ENCODE data around the gene ARHGDIG. TPM values are rescaled to one million over a fixed set of nuclear protein-coding genes. Genes with fewer than 3 reads are reported as not detected.
"Not testable (repeated sequence)": the region's sequence is repeated elsewhere in the genome, so short reads cannot be mapped to it uniquely, and the experiment has no call there.

Gene ARHGDIG
- total RNA-seq, 1 donor, result not detected

DNA sequence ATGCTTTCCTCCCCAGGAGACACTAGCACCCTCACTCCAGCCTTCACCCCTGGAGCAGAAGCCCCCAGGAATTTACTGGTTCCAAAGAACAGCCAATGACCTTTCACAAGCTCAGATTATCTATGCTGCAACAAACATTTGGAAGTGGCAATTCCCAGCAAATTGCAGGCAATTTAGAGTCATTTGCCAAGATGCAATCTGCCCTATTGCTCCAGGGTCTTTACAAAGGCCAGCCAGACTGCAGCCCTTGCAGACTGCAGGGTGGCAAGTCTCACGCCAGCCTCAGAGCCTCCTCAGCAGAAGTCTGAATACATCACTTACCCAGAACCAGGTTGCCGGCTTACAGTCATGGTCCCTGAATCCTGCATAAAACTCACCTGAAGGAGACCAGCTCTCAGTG is 50.4 kb downstream of the ARHGDIG start:
- no peaks in the 10 kb centered on the region for H3K36me3 ChIP-seq (ENCODE audit: insufficient read depth, low read length)
- DNase-seq (ENCODE audit: insufficient read length, low spot score, missing footprints), result no peak
- TF ChIP-seq, protein P1, sequence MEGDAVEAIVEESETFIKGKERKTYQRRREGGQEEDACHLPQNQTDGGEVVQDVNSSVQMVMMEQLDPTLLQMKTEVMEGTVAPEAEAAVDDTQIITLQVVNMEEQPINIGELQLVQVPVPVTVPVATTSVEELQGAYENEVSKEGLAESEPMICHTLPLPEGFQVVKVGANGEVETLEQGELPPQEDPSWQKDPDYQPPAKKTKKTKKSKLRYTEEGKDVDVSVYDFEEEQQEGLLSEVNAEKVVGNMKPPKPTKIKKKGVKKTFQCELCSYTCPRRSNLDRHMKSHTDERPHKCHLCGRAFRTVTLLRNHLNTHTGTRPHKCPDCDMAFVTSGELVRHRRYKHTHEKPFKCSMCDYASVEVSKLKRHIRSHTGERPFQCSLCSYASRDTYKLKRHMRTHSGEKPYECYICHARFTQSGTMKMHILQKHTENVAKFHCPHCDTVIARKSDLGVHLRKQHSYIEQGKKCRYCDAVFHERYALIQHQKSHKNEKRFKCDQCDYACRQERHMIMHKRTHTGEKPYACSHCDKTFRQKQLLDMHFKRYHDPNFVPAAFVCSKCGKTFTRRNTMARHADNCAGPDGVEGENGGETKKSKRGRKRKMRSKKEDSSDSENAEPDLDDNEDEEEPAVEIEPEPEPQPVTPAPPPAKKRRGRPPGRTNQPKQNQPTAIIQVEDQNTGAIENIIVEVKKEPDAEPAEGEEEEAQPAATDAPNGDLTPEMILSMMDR (IDR thresholded peaks at IDR 0.05; ENCODE audit: extremely low read depth, low read depth, low read length), result no peak
- no peak overlapping the region for H3K4me3 ChIP-seq (ENCODE audit: insufficient read depth, low read length)
- no peak overlapping the region for H3K27ac ChIP-seq (ENCODE audit: low read depth, low read length)
- peaks cover 13% of the 10 kb centered on the region for H3K4me1 ChIP-seq (ENCODE audit: insufficient read depth, low read length)
- no peaks in the 10 kb centered on the region for H3K27me3 ChIP-seq (ENCODE audit: insufficient read depth, low read length)
- H3K79me2 ChIP-seq (ENCODE audit: insufficient read depth, low read length), result peaks cover 71% of the 10 kb centered on the region
- H4K20me1 ChIP-seq (ENCODE audit: insufficient read depth, low read length), result peaks cover 49% of the 10 kb centered on the region
- H2AFZ ChIP-seq (ENCODE audit: low read length), result no peak overlapping the region
- H3K9me3 ChIP-seq (ENCODE audit: low read depth, low read length), result no peaks in the 10 kb centered on the region
- no peak overlapping the region for H3K4me2 ChIP-seq (ENCODE audit: insufficient read depth, low read length)

DNA sequence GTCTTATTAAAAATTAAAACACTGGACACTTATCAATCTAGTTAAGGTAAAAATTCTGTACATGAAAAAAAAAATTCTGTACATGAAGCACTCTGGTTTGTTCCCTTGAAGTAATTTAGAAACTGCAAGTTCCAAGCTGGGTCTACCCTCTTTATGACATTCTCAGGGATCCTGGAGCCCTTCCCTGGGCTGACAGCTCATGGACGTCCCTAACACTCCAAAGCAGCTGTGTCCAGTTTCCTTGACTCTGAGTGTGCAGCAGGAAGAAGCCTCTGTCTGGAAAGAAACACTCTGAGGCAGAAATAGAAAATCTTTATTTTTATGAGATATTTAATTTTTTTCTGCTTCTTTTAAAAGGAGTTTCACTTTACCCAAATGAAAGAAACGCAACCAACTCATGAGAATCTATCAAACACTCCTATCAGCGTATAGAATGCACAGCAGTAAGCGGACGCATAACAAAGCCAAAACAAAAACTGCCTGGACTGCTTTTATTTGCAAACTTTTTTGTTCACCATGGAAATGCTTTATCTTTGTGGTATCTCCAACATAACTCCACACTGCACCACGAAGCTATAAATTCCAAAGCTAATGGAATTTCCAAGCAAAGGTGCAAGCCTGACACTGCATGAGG is 50.9 kb downstream of the ARHGDIG start:
- peak; percentile 38 for DNase-seq (ENCODE audit: insufficient read length, low spot score, missing footprints)

More for the DNA sequence above, 50.9 kb downstream of the ARHGDIG start:
- not testable (repeated sequence) for H3K4me2 ChIP-seq (ENCODE audit: insufficient read depth, low read length); H3K36me3 ChIP-seq (ENCODE audit: insufficient read depth, low read length); H3K9me3 ChIP-seq (ENCODE audit: low read depth, low read length); H3K4me3 ChIP-seq (ENCODE audit: insufficient read depth, low read length); H2AFZ ChIP-seq (ENCODE audit: low read length); H3K27ac ChIP-seq (ENCODE audit: low read depth, low read length); H3K27me3 ChIP-seq (ENCODE audit: insufficient read depth, low read length)
- Histone ChIP-seq H4K20me1 (ENCODE audit: insufficient read depth, low read length) (peaks cover 51% of the 10 kb centered on the region), H3K79me2 (ENCODE audit: insufficient read depth, low read length) (peaks cover 76% of the 10 kb centered on the region), H3K4me1 (ENCODE audit: insufficient read depth, low read length) (peaks cover 13% of the 10 kb centered on the region)

Other genes starting within 250 kb of the ARHGDIG start
- 1.4 and 2.1 TPM in 2 replicates for gene POLR3K, start 227.0 kb upstream of the ARHGDIG start, total RNA-seq
- gene SNRNP25, start 226.8 kb upstream of the ARHGDIG start, total RNA-seq, result 9.4 and 14.5 TPM in 2 replicates
- gene RHBDF1, start 208.0 kb upstream of the ARHGDIG start, total RNA-seq, result 32.2 and 39.5 TPM in 2 replicates
- 180 and 189 TPM in 2 replicates for gene MPG, start 202.4 kb upstream of the ARHGDIG start, total RNA-seq
- 10.1 and 10.6 TPM in 2 replicates for gene NPRL3, start 141.9 kb upstream of the ARHGDIG start, total RNA-seq
- gene HBZ, start 127.9 kb upstream of the ARHGDIG start, total RNA-seq, result not detected in 2 replicates
- not detected in 2 replicates for gene HBM, start 114.6 kb upstream of the ARHGDIG start, total RNA-seq
- not detected in 2 replicates for gene HBA2, start 107.7 kb upstream of the ARHGDIG start, total RNA-seq
- gene HBA1, start 103.9 kb upstream of the ARHGDIG start, total RNA-seq, result not detected in 2 replicates
- not detected in 2 replicates for gene HBQ1, start 100.1 kb upstream of the ARHGDIG start, total RNA-seq
- 44.8 and 46.0 TPM in 2 replicates for gene LUC7L, start 51.1 kb upstream of the ARHGDIG start, total RNA-seq
- gene FAM234A, start 45.8 kb upstream of the ARHGDIG start, total RNA-seq, result 86.0 and 113 TPM in 2 replicates
- gene RGS11, start 4.6 kb upstream of the ARHGDIG start, total RNA-seq, result 0.36 and 0.59 TPM in 2 replicates
- not detected in 2 replicates for gene PDIA2, start 2.6 kb downstream of the ARHGDIG start, total RNA-seq
- gene AXIN1, start 72.1 kb downstream of the ARHGDIG start, total RNA-seq, result 21.5 and 21.7 TPM in 2 replicates
- gene MRPL28, start 89.9 kb downstream of the ARHGDIG start, total RNA-seq, result 50.7 and 55.4 TPM in 2 replicates
- gene PGAP6, start 101.4 kb downstream of the ARHGDIG start, total RNA-seq, result 40.1 and 54.3 TPM in 2 replicates
- 77.2 and 83.6 TPM in 2 replicates for gene NME4, start 116.6 kb downstream of the ARHGDIG start, total RNA-seq
- 18.1 and 24.5 TPM in 2 replicates for gene DECR2, start 121.3 kb downstream of the ARHGDIG start, total RNA-seq
- gene RAB11FIP3, start 145.1 kb downstream of the ARHGDIG start, total RNA-seq, result 22.7 and 25.3 TPM in 2 replicates
- gene CAPN15, start 247.1 kb downstream of the ARHGDIG start, total RNA-seq, result 25.3 and 27.1 TPM in 2 replicates